HG02852 (cell line): ENCODE measurements around the gene DNAH17.

Experiments used
- ATAC-seq: cut with Tn5 transposase; IDR thresholded peaks from one replicate; pipeline ENCODE4 v1.9.1; 2021; ENCODE audit warnings: mild to moderate bottlenecking, moderate library complexity; ENCODE audit not compliant: unreplicated experiment

DNAH17 gene

DNA sequence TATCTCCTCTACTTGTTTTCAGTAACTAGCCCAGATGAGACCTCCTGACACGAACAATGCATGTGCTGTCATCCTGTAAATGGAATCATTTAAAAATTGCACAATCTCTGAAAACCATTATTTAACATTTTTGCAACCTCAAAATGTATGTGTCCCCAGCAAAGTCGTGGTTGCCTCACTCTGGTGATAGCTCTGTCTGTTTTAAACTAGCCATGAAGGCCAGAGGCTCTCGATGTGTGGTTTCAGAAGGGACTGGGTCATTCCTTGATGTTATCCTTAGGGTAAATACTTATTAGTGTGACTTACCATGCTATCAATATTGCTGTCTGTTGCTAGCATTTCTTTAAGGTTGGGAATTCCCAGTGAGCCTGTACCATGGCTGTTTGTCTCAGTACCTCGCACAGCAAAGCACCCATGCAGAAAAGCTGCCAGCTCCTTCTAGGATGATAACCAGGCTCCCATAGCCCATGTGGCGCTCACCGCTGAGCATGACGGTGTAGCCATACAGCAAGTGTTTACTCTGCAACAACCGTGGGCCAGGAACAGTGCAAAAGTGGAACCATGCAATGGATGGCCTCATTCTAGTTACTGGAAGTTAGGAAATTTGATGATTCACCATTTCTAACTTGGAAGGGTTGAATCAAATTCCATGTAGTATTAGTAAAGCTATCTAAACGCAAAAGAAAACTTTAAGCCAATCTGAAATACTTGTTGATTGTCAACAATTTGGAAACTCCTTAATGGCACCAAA is 201.6 kb downstream of the DNAH17 start:
- no peak for ATAC-seq

DNA sequence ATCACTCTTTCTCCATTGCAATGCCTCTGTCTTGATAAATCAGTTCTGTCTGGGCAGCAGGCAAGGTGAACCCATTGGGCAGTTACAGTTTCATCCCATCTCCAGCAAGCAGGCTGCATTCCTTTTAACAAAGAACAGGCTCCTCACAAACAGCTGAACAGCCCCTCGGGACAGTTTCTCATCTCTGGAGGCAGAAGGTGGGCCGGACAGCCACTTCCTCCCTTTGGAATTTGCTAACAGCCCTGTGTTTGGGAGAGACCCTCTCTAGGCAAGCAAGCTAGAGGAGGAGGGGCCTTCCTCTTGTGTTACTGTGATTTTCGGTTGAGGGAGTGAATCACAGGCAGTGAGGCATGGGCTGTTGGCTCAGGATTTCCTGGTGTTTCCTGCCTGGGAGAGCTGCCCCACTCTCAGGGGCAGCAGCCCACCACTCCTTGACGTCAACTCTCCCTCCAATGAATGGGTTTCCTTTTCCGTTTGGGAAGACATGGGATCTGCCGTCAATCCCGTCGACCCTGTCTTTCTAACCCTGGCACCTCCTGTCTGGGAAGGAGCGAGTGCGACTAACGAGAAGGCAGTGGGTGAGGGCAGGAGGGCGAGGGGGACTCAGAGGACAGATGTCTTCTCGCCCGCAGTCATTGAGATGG is 202.4 kb downstream of the DNAH17 start:
- ATAC-seq = no peak

DNA sequence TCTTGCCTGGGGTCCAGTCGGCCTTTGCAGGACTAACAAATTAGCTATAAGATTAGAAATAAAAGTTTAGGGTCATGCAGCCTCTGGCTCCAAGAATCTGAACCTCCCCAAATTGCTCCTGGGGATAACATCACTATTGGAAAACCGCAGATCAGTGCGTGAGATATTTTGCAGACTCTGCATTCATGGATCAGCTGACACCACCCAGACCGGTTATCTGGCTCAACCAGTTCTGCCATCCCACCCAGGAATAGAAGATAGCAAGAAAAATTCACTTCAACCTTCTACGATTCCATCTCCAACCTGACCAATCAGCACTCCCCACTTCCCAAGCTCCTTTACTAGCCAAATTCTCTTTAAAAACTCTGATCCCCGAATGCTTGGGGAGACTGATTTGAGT is 203.0 kb downstream of the DNAH17 start:
- no peak for ATAC-seq
